ENCODE data around the gene SSBP1.

SSBP1 gene

DNA sequence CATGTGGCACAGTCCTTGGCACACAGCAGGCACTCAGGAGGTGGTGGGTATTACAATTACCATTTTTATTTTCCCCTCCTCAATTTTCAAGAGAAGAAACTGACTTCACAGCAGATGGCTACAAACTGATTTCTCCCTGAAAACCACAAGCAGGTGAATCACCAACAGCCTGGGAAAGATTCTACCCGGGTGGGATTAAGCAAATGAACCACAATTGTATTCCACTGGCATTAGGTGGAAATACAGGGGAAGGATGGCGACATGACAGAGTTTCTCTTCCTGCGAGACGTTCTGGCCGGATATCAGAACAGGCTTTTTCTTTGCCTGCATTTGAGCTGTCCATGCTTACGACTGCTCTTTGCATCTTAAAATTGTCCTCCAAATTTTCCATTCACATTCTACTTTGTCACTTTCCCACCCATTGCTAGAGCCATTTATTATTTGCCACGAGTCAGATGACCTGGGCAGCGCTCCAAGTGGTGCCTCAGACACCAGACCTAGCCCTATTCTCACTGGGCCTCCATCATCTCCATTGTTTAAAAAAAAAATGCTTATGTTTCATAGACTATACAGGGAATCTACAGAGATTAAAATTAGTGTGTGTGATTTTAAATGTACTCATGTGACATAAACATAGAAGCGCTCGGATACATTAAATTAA is 40.8 kb upstream of the SSBP1 start:
- DNase-seq (ENCODE audit: low spot score), result no peak
- TF ChIP-seq, protein P1, sequence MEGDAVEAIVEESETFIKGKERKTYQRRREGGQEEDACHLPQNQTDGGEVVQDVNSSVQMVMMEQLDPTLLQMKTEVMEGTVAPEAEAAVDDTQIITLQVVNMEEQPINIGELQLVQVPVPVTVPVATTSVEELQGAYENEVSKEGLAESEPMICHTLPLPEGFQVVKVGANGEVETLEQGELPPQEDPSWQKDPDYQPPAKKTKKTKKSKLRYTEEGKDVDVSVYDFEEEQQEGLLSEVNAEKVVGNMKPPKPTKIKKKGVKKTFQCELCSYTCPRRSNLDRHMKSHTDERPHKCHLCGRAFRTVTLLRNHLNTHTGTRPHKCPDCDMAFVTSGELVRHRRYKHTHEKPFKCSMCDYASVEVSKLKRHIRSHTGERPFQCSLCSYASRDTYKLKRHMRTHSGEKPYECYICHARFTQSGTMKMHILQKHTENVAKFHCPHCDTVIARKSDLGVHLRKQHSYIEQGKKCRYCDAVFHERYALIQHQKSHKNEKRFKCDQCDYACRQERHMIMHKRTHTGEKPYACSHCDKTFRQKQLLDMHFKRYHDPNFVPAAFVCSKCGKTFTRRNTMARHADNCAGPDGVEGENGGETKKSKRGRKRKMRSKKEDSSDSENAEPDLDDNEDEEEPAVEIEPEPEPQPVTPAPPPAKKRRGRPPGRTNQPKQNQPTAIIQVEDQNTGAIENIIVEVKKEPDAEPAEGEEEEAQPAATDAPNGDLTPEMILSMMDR (IDR thresholded peaks at IDR 0.05; ENCODE audit: extremely low read depth, missing control alignments), result no peak

DNA sequence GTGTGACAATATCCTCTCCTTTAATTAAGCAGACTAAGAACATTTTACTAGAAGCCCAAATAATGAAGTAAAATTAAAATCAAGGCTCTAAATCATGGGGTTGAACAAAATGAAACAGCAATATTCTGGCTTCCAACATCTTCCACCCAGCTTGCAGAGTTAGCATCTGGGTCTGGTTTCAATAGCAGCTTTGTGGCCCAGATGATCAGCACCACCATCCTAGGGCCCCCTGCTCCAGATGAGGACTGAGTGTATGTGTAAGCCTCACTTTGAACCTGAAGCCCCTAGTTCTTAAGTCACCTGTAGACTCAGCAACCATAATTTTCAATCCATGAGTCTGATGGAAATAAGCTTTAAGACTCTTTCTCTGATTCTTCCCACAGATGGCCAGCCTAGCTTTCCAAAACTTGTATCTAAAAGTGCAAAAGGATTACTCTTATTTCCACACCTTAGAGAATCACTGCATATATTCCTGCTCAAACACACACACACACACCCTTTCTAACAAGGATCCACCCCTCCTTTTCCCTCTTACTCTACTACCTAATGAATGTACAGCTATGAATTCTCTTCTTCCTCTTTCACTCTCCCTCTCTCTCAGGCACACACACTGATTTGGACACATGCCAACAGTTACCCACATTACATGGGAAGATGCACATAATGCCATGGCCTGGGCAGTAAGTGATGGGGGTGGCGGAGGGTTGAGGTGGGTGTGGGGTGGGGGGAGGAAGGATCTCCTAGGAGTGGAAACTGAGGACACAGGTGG is 39.7 kb upstream of the SSBP1 start:
- TF ChIP-seq, protein P1 (IDR thresholded peaks at IDR 0.05; ENCODE audit: extremely low read depth, missing control alignments), result no peak
- DNase-seq (ENCODE audit: low spot score), result peak; percentile 26

DNA sequence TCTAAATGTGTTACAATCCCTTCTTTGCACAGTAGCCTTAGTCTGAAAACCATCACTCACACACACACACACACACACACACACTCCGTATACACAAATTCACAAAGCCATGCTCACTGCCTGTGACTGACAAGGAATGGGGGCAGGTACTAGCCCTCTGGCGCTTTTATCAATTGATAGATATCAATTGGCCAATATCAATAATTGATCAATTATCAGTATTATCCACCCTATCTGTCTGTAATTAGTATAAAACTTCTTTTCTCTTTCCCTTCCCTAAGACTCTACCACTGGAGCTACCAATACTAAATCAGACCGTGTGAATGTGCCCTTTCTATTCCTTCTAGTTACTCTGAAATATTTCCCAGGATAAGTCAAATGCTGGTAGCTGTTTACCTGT is 38.3 kb upstream of the SSBP1 start:
- DNase-seq (ENCODE audit: low spot score), result no peak
- TF ChIP-seq, protein P1 (IDR thresholded peaks at IDR 0.05; ENCODE audit: extremely low read depth, missing control alignments), result no peak

DNA sequence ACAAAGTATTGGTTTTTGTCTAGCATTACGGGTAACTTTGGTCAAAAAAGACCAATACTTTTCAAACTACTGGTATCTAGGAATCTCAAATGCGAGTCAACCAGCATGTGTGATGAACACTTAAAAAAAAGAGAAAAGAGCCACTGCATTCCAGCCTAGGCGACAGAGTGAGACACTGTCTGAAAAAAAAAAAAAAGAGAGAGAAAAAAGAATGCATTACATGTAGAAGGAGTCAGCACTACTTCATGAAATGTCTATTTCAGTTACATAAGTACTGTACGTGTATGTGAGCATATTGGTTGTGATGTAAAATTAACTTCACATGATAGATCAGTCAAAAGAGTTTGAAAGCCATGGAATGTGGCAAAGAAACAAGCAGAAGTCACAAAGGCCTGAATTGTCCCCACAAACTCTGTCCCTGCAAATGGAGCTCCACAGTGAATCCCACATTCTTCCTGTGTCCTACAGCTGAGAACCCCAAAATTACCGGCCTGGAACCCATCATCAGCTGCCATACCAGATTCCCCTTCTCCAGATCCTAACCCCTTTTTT is 37.8 kb upstream of the SSBP1 start:
- TF ChIP-seq, protein P1 (IDR thresholded peaks at IDR 0.05; ENCODE audit: extremely low read depth, missing control alignments), result no peak
- DNase-seq (ENCODE audit: low spot score), result no peak

DNA sequence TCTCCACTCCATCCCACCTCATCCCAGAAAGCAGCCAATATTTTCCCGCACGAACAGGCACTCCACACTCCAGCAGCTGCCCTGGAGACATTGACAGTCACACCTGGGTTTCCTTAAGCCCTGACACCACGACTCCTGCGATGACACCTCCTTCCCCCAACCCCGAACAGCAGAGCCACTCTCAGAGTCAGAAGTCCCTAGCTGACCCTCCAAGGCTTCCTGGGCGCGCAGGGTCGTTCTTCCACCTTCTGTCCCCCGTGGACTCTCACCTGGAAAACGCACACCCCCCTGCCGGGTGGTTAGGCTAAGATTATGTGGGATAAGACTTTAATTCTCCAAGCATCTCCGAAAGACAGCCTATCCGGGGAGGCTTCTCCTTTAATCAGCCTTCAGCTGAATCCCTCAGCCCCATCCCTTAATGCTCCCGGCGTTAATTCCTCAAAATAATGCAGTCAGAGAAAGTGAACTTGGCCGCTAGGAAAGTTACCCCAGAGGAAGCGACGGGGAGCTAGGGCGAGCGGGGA is 37.2 kb upstream of the SSBP1 start:
- peak; percentile 50 for DNase-seq (ENCODE audit: low spot score)
- TF ChIP-seq, protein P1 (IDR thresholded peaks at IDR 0.05; ENCODE audit: extremely low read depth, missing control alignments), result no peak

DNA sequence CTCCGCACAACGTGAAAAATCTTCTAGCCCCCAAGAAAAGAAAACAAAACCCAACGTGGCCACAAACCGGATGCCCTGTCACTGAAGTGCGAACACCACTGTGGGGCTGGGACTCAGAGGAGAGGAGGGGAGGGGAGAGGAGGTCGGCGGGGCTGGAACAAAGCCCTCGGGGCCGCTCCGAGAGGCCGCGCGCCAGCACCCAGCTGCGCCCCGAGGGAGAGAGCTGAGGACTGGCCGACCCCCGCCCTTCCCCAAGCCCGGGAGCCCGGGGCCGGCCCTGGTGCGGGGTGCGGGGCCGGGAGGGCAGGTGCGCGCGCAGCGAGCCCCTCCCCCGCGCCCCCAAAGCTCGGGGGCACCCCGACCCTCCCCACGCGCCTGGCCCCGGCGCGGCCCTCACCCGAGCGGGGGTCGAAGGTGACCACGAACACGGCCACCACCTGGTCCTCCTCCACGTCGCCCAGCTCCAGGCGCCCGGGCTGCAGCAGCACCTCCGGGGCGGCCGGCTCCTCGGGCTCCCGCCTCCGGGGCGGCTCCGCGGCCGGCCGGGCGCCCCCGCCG is 36.6 kb upstream of the SSBP1 start:
- DNase-seq (ENCODE audit: low spot score), result peak; percentile 92

More for the DNA sequence above, 36.6 kb upstream of the SSBP1 start:
- TF ChIP-seq, protein P1 (IDR thresholded peaks at IDR 0.05; ENCODE audit: extremely low read depth, missing control alignments), result no peak
